GM18867 (cell line): ENCODE measurements around the gene FHIT.
"Not testable (repeated sequence)": the region's sequence is repeated elsewhere in the genome, so short reads cannot be mapped to it uniquely, and the experiment has no call there.

ENCODE experiments used
- ATAC-seq: cut with Tn5 transposase; IDR thresholded peaks from one replicate; pipeline ENCODE4 v1.9.1; 2021; ENCODE audit warnings: mild to moderate bottlenecking, moderate library complexity; ENCODE audit not compliant: unreplicated experiment

Gene FHIT

DNA sequence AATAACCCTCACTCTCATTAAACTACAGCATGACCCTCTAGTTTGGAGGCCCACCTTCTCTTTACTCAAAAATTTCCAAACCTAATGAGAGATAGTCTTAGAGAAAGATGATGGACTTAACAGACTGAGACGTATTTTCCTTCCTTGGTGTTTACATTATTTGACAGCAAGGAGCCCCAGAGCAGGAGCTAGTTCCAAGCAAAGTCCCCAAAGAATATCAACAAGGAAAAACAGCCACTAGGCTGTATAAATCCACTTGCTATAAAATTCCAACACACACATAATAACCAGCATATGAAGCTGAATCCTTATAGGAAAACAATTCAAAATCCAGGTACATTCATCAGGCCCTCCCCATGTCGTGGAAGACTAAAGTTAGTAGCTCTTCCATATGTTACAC, 660.0 kb downstream of the FHIT start:
- ATAC-seq, result no peak

DNA sequence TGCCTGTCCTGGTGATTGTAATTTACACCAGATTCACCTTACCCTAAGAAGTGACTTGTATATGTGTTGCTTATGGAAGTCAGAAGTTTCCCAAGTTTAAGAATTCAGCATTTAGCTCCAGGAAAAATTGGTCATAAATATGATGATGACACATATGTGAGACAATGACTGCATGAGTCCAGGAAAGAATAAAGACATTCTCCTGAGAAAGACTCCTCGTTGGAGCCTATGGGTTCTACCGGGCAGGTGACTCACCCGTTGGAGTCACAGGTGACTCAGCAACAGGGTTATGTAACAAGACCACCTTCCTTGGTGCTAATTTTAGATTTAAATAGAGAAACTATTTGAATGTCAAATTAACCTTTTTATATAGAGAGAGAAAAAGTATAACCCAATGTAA, 662.4 kb downstream of the FHIT start:
- ATAC-seq, result no peak

DNA sequence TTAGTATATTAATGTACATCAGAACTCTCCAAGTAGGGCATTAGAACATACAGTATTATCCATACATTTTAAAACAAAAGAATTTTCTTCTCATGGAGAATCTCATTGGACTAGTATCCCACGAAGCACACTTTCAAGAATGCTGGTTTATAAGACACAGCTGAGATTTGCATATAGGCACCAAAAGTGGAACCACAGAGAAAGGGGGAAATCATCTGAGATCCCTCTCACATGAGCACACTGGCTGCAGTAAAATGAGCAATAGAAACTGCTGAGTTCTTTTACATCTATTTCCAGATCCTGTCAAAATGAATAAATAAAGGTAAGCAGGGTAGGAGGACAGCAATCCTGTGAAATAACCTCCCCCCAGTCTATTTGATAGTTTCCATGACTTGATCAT, 665.3 kb downstream of the FHIT start:
- no peak for ATAC-seq

DNA sequence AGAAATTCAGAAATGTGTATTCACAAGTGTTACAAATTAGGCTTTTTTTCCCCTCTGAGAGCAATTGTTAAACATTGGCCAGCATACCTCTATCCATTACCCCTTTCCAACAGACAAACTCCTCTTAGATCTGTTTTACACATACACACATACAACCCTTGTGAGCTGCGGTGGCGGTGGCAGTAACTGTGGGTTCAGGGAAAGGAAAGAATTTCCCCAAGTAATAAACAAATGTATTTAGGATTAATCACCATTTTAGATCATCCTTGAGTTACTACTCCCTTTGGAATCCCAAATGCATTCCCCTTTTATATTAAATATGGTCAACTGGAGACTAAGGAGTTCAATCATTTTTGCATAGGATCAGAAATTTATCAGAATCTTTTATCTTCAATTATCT, 667.0 kb downstream of the FHIT start:
- no peak for ATAC-seq

DNA sequence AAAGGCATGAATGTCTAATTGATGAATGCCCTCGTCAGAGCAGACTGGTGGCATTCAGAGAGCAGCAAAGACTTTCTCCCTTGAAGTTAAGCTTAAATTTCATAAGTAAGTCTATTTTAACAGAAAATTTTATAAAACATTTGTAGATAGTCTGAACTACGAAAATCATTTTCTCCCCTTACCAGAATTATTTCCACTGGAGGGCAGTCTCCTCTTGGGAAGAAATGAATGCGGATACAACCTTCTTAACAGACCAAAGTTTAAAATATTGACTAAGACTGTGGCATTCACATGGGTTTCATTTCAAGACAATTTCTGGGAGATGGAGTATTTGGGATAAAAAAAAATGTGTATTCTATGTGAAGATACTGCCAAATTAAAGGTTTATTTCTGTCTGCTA, 669.0 kb downstream of the FHIT start:
- no peak for ATAC-seq

DNA sequence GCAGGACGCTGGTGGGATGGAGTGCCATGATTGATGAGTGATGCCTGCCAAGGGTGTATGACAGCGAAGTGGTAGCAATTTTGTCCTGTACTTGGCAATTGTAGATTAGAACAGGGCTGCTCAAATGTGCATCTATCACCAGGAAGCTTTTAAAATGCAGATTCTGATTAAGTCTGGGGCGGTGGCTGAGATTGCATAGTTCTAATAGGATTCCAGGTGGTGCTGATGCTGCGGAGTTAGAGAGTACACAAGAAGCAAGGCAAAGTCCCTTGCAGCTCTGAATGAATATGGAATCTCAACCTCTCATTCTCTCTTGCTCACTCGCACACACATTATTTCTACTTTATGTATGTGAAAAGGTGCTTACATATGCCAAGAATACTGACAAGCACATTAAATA, 670.4 kb downstream of the FHIT start:
- ATAC-seq, result no peak

DNA sequence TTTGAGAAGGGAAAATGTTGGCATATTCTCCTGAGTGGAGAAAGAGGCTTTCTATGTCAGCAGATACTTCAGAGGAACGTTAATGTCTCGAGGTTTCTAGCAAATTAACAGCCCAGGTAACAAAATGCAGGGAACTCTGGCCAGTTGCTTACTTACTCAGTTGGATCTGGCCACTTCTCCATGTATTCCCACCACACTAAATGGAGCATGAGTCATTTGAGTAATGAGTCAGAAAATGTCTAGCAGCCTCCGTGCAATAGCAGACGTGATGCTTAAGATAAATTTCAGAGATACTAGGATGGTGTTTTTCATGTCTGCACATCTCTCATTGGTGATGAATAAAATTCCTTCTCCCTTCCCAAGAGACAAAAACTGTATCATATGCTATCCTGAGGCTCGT, 671.5 kb downstream of the FHIT start:
- no peak for ATAC-seq

DNA sequence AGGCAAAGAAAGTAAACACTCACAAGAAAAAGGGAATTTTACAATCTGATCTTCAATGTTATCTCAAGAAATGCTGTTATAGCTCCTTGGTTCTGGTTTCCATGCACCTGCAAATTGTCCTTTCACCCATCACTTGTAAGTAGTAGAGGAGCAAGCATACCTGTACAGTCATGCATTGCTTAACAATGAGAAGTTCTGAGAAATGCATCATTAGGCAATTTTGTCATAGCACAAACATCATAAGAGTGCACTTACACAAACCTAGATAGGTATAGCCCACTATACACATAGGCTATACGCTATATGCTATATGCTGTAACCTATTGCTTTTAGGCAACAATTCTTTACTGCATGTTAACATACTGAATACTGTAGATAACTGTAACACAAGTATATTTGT, 672.3 kb downstream of the FHIT start:
- no peak for ATAC-seq

DNA sequence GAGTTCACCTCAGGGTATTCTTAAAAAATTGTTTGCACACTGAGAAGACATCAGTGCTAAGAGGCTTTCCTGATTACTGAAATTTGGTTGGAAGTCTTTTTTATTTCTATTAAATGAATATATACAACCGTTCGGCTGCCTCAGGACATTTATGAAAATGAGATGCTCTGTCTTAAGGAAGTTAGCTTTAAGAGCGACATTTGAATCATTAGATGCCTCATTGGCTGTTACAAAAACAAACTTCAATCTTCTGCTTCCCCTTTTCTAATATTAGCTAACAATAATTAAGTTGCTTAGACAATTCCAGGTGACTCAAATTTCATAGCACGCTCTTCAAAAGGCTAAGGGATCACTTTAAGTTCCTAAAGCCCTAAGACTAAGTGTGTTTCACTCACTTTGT, 673.7 kb downstream of the FHIT start:
- ATAC-seq, result no peak

DNA sequence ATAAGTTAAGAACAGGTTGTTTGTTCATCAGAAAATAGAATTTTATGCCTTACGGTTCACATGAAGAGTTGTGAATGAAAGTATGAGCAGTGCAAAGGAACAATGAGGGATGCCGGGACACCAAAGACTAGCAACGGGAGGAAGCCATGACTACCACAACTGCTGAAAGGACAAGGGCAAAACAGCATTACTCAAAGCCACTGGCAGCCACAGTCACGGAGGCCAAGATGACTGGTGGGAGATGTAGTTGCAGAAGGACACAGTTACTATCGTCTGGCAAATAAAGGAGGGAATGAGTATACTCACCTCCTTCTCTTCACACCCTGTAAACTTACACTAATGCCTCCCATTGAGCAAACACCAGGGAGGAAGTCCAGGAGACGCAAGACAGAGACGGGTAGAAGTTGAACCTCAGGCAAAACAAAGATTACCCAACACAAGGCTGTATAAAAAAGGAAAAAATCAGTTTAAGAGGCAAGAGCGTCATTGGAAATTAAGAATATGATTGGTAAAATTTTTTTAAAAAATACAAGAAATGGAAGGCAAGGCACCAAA, 675.5 kb downstream of the FHIT start:
- ATAC-seq, result no peak

DNA sequence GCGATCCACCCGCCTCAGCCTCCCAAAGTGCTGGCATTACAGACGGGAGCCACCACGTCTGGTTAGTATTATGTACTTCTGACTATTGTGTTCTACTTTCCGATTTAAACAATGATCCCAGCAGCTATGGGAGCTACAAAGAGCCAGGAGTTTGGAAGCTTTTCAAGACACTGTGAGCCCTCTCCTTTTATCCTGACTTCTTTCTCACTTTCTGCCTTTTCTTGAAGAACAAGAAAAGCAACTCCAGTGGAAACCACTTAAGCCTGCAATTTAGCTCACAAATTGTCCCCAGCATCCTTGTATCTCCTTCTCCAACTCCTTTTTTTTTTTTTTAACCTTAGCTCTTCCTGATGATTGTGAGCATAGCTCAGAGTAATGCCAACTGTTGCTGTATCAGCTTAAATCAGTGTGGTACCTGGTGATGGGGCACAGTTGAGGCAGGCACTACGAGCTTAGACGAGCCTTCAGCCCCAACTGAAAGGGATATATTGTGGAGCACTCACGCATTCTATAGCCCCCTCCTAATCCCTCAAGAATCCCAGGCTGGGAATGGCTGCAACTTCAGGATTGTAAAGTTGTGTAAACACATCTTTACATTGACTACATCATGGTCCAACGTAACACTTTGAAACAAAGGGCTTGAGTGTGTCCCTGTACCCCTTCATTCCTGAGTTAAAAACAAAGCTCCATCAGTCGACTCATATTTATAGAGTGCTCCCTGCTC, 677.0 kb downstream of the FHIT start:
- ATAC-seq, result no peak

DNA sequence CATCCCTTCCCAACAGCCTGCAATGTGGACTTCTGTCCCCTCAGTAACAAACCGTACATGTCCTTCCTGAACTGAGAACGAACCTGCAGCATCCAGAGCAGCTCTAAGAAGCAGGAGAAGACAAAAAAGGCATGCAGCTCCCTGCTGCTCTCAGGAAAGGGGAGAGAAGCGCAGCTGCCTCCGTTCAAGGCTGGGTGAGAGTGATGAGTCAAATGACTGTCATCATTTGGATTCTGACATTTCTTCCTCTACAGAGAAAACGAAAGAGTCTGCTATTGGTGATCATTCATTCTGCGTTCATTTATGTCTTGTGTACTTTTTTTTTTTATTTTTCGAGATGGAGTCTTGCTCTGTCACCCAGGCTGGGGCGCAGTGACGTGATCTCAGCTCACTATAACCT, 677.8 kb downstream of the FHIT start:
- no peak for ATAC-seq

DNA sequence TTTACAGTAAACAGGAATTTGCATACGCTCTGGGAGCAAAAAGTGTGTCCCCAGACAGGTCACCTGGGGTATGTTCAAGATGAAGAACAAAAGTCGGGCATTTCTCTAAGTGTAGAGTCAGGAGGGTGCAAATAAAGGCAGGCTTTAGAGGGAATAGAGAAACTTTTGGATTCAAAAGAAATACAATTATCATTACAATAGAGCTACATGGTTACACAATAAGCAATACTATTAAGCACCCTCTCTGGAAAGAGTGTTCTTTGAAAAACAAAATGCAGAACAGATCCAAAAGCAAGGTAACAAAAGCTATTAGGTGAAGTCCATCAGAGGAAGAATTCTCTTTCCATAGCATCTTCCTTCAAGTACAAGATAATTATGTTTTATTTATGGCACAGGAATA, 679.7 kb downstream of the FHIT start:
- ATAC-seq, result no peak

DNA sequence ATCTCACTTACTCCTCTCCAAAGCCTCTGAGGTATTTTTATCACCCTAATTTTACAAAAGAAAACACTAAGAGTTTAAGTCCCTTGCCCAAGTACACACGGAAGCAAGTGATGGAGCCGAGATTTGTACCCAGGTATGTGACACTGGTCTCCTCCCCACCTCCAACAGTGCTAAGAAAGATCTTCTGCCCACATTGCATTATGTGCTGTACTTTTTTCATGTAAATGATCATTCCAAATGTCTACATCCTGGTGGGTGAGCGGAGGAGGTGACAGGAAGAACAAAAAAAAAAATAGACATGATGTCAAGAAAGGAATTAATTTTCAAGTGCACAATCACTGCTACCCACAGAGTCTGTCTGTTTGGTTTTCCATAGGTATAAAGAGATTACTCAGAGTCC, 694.1 kb downstream of the FHIT start:
- ATAC-seq, result no peak

DNA sequence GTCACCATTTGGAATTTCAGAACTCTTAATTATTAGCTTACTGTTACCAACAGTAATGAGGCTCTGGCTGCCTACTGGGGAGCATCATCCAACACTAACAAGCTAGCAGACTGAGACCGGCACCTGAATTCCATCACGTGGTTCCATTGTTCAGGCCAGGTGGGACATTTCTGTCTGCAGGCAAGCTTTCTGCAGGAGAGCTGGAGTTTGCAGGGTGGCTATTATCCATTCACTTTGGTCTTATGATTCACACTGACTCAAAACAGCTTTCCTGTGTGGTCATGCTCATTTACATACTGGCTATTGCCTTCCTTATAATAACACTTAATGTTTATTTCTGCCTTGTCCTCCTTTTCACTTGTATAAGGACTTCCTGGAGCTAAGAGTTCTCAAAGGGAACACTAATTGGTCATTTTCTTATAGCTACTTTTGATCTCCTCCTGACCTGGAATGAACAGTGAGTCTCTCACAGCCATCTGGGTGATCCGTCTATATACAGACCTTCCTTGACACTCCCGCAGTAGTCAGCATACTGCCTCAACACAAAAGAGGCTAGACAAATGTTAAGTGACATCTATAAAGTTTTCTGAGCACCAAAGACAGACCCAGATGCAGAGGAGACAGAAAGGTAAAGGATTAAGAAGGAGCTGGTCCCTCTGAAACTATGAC, 695.4 kb downstream of the FHIT start:
- peak; percentile 92 for ATAC-seq

DNA sequence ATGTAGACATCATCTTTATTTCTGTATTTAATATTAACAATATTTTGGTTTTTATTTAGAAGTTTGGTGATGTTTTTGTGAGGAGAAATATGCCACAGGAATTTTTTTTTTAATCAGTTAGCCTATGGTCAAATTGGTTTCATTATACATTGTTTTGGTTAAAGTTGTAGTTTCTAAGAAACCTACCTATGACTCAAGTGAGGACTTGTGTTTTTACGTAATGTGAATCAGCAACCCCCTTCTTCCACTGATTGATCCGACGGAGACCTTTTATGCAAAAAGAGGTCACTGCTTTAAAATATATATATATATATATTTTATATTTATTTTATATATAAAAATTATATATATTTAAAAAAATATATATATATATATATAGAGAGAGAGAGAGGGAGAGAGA, 698.1 kb downstream of the FHIT start:
- no peak for ATAC-seq

DNA sequence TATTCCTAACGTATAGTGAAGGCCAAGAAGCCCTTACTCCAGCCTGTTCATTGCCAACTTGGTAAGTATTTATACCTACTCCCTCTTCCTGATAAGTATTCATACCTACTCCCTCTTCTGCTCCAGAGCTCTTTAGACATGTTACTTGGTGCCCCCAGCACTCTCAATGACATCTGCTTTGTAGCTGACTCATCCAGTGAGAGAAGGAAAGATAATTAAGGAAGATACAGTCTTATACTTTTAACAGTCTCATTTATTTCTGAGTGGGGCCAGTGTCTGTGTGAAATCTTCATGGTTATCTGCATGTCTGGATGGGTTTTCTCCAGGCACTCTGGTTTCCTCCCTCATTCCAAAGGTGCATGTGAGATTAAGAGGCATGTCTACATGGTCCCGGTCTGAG, 698.7 kb downstream of the FHIT start:
- ATAC-seq, result no peak

DNA sequence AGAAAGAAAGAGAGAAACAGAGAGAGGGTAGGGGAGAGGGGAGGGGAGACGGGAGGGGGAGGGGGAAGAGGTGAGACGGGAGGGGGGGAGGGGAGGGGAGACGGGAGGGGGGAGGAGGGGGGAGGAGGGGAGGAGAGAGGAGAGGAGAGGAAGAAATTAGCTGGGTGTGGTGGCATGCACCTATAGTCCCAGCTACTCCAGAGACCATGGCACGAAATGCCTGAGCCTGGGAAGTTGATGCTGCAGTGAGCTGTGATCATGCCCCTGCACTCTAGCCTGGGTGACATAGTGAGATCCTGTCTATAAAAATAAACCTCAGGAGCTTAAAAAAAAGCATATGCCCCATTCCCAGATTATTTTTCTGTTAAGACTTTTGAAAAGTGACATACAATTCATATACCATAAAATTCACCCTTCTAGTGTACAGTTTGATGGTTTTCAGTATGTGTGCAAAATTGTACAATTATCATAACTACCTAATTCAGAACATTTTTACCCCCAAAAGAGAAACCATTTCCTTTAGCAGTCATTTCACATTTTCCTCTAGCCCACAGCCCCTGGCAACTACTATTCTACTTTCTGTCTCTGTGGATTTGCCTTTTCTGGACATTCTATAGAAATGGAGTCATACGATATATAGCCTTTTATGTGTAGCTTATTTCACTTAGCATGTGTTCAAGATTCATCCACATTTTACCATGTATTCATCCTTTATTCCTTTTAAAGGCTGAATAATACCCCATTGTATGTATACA, 699.6 kb downstream of the FHIT start:
- ATAC-seq, result no peak

DNA sequence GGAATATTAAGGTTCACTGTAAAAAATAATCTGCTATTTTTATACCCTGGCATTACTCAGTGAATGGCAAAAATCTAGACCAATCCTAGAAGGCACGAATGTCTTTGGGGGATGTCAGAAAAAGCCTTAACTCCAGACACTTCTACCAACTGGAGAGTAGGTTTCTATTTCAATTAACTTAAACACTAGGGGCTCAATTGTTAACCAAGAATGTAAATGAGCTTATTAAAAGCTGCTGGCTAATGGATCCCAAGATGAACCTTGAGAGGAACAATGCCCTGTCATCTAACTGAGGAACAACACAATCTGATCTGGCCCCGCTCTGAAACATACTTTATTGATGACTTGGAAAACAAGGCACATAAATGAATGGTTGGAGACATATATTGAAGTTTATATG, 701.4 kb downstream of the FHIT start:
- no peak for ATAC-seq

DNA sequence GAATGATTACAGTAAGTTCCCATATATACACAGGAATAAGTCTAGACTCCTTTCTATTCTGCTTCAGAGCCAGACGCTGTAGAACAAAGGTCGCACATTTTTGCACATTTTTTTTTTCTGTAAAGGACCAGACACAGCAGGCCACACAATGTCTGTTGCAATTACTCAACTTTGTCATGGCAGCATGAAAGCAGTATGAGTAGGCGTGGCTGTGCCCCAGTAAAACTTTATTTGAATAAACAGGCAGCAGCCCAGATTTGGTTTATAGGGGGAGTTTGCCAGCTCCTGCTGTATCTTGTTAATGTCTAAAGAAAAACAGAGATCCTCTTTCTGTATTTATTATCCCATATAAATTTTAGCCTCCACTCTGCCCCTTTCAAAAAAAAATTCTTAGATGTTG, 708.3 kb downstream of the FHIT start:
- no peak for ATAC-seq

DNA sequence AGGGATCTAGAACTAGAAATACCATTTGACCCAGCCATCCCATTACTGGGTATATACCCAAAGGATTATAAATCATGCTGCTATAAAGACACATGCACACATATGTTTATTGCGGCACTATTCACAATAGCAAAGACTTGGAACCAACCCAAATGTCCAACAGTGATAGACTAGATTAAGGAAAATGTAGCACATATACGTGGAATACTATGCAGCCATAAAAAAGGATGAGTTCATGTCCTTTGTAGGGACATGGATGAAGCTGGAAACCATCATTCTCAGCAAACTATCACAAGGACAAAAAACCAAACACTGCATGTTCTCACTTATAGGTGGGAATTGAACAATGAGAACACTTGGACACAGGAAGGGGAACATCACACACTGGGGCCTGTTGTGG, 711.9 kb downstream of the FHIT start:
- ATAC-seq, result not testable (repeated sequence)

DNA sequence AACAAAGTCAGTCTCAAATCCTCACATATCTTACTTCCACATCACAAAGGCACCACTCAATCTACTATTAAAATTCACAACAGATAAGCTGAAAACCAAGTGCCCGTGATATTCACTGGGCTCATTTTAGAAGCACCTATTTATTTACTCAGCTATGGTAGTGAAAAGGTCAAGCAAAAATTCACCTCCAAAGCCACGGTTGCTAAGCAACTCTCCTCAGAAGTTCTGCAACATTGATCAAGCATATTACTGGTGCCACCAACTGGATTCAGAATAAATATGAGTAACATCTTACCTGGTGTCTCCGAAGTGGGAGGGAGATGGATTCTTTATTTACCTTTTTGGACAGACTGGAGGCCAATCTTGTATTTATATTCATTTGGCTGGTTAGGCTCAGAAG, 714.8 kb downstream of the FHIT start:
- peak; percentile 86 for ATAC-seq
